GM18519 (cell line): Measurements from ENCODE around the gene CHD5.
"Not testable (repeated sequence)": the region's sequence is repeated elsewhere in the genome, so short reads cannot be mapped to it uniquely, and the experiment has no call there.

Source experiments
- ATAC-seq: cut with Tn5 transposase; IDR thresholded peaks from one replicate; pipeline ENCODE4 v1.9.1; 2021; ENCODE audit warnings: mild to moderate bottlenecking, moderate library complexity; ENCODE audit not compliant: unreplicated experiment, low FRiP score

The CHD5 gene

GRCh38 chr1:6090996-6091822 is 88.9 kb downstream of the CHD5 start:
- no peak for ATAC-seq

DNA sequence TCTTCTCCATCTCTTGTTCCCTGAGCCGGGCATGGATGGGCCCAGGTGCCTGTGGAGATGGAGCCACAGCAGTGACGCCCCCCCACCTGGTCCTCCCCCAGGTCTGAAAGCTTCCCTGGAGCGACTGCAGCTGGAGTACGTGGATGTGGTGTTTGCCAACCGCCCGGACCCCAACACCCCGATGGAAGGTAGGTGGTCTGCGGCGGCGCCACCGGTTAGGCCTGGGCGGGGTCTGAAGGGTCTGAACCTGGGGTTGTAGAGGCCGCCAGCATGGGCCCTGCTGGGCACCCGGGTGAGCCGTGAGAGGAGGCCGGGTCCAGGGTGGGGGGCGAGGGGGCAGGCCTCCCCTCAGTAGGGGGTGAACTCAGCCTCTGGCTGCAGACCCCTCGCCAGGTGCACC is 89.8 kb downstream of the CHD5 start:
- ATAC-seq, result no peak

- no peak for ATAC-seq
Measured at GRCh38 chr1:6088956-6089355, 91.2 kb downstream of the CHD5 start.

- no peak for ATAC-seq
Measured at GRCh38 chr1:6087958-6088357, 92.2 kb downstream of the CHD5 start.

GRCh38 chr1:6087377-6087772 is 92.7 kb downstream of the CHD5 start:
- ATAC-seq, result no peak

- ATAC-seq, result no peak
Measured at GRCh38 chr1:6086762-6087376, 93.3 kb downstream of the CHD5 start.

- no peak for ATAC-seq
Measured at GRCh38 chr1:6086358-6086757, 93.8 kb downstream of the CHD5 start.

GRCh38 chr1:6085666-6086065 is 94.5 kb downstream of the CHD5 start:
- no peak for ATAC-seq

- ATAC-seq, result no peak
Measured at GRCh38 chr1:6084781-6085495, 95.2 kb downstream of the CHD5 start.

DNA sequence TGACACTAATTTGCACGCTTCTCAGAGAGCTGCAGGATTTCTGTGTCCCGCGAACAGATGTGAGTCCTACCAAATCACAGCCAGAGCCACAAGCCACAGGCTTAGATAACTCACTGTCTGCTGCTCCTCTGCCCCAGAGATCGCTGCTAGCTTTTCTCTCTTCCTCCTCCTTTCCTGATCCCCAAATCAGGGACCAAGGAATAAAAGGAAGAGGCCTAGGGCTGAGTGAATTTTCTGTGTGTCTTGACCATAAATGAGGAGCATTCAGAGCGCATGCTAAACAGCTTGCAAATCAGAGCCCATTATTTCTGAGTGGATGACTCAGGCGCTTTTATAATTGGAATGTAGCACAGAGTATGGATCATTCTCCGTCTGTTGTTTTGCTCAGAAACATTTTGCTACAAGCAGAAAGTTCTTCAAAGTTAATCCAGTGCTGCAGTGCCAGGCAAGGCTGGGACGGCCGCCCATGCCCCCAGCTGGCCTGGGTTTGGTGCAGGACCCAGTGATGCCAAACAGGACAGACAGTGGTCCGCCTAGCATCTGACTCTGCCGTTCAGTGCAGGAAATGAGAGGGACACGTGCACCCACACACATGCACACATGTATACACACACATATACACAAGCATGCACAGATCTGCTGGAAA is 96.2 kb downstream of the CHD5 start:
- no peak for ATAC-seq

GRCh38 chr1:6083385-6083784 is 96.7 kb downstream of the CHD5 start:
- no peak for ATAC-seq

DNA sequence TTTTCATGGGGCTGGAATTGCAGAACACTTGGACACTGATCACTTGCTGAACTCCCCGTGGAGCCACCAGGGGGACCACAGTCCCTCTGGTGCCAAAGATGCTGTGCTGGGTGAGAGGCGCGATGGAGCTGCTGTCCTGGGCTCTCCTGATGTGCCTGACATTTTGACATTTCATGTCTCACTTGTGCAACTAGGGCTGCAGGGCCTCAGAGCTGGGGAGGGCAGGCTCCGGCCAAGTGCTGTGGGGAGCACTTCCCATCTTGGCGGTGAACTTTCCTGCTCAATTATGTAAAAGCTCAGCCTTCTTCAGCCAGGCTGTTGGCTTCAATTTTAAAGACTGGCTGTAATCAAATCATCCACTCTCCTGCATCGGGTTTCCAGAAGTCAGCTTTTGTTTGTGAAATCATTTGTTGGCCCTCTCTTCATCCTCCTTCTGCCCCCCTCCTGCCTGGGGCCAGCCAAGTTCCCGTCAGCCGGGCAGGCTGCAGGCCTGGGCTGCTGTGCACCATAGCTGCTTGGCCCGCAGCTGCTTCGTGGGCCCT is 97.6 kb downstream of the CHD5 start:
- no peak for ATAC-seq

GRCh38 chr1:6081901-6082300 is 98.2 kb downstream of the CHD5 start:
- no peak for ATAC-seq

- no peak for ATAC-seq
Measured at GRCh38 chr1:6080469-6080868, 99.7 kb downstream of the CHD5 start.

- no peak for ATAC-seq
Measured at GRCh38 chr1:6077919-6078318, 102.2 kb downstream of the CHD5 start.

GRCh38 chr1:6077506-6077905 is 102.6 kb downstream of the CHD5 start:
- no peak for ATAC-seq

GRCh38 chr1:6077061-6077460 is 103.1 kb downstream of the CHD5 start:
- ATAC-seq, result not testable (repeated sequence)

DNA sequence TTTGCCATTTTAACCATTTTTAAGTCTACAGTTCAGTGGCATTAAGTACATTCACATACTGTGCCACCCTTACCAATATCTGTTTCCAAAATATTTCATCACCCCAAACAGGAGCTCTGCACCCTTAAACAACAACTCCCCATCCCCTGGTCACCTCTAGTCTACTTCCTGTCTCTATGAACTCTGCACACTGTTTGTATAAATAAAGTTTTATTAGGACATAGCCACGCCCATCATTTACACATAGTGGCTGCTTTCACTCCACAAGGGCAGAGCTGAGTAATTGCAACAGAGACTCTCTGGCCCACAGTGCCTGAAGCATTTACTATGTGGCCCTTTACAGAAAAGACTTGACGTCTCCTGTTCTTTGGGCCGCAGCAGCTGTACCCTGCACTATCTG is 104.4 kb downstream of the CHD5 start:
- ATAC-seq, result no peak

DNA sequence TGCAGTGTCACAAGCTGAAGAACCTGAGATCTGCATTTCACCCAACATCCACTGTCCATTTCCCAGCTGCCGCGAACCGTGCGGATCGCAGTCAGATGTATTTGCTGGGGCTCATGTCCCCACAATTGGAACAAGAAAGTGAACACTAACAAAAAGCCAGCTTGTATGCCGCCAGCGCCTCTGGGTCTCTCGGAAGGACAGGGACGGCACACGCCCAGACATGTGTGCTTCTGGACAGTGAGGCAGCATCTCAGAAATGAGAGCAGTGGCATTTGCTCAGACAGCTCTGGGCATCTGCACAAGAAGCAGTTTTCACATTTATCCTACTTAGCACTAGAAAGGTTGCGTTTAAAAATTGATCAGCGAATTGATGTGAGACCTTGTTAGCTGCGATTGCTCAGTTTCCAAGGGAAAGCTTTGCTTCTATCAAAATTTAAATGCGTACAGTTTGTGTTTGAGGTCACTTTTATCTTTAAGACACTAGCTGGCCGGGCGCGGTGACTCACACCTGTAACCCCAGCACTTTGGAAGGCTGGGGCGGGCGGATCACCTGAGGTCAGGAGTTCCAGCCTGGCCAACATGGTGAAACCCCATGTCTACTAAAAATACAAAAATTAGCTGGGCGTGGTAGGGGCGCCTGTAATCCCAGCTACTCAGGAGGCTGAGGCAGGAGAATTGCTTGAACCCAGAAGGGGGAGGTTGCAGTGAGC is 105.8 kb downstream of the CHD5 start:
- no peak for ATAC-seq

DNA sequence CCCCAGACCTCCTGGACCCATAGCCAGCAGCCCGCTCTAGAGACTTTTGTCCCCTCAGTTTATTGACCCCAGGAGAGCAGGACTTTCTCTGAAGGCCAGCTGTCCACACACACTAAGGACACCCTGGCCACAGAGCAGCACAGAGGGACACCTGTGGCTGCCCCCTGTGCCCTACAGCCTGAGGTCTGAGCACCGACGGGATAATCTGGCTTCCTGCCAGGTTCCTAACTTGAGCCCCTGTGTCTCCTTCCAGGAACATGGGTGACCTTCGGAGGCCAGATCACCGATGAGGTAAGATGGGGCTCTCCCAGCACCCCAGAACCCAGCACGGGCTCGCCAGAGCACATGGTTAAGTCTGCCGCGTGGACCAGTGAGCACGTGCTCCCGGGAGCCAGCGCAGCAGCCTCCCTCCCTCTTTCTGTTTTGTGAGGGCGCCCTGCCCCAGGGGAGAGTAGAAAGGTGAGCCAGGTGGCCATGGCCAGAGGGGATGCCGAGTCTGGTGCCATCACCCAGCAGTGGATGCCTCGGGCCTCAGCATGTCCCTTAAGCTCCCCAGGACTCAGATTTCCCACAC is 106.6 kb downstream of the CHD5 start:
- ATAC-seq, result no peak
